Stimulated activated CD8-positive, alpha-beta memory T cell treated with anti-CD3 and anti-CD28 coated beads, Interleukin-15, amount 100 ng/mL, for 48 hours (primary cell): ENCODE measurements around the gene PACRG.
"Not testable (repeated sequence)": the region's sequence is repeated elsewhere in the genome, so short reads cannot be mapped to it uniquely, and the experiment has no call there.

Source experiments
- DNase-seq, 2 donors: peaks; one replicate each; pipeline ENCODE4 v3.0.0-alpha.2; 2020; ENCODE audit warnings: low read depth in 2 of 2

PACRG gene

DNA sequence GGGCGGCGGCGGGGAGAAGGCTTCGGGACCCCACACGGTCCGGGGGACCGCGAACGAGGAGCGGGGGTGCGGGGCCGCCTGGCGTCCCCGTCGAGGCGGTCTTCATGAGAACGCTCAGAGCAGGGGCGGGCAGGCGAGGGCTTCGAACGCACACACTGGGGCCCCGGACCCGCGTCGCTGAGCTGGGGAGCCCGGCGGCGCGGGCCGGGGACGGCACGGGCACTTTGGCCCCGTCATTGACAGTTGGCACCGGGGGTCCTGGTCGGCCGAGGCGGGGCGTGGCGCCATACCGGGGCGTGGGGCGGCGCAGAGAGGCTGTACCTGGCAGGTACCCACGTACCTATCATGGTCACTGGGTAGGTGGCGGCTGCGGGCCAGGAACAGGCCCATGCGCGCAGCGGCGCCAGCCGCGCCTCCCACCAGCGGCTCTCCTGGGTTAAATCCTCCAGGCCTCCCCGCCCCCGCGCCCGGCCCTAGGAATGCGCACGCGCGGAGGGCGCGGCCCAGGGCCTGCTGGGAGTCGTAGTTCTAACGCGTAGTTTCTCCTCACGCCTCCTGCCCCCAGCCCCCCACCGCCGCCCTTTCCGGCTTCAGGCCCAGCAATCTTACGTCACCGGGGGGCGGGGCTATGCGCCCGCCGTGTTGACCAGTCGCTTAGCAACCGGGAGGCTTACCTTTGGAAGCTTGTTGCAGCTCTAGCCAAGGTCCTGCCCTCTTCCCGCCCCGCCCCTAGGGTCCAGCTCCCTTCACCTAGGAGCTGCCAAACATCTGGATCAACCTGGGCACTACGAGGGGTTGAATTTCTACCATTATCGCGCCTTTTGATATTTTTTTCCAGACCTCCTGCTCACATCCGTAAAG, at the start of gene PACRG, which contains the start of gene PRKN:
TSS of gene PACRG (plus strand) at position 653 of the 861 bp plus-strand sequence.
TSS of gene PRKN (minus strand) at position 445 of the 861 bp plus-strand sequence.
- DNase-seq: peak; percentile 95 to 97

DNA sequence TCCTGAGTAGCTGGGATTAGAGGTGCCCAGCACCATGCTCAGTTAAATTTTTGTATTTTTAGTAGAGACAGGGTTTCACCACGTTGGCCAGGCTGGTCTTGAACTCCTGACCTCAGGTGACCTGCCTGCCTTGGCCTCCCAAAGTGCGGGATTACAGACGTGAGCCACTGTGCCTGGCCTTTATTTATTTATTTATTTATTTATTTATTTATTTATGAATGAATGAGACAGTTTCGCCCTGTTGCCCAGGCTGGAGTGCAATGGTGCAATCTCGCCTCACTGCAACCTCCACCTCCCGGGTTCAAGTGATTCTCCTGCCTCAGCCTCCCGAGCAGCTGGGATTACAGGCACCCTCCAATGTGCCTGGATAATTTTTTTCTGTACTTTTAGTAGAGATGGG, 48.9 kb upstream of the PACRG start:
- DNase-seq: not testable (repeated sequence)

- no peak for DNase-seq
Observed at GRCh38 chr6:162679681-162680080, 48.1 kb upstream of the PACRG start.

DNA sequence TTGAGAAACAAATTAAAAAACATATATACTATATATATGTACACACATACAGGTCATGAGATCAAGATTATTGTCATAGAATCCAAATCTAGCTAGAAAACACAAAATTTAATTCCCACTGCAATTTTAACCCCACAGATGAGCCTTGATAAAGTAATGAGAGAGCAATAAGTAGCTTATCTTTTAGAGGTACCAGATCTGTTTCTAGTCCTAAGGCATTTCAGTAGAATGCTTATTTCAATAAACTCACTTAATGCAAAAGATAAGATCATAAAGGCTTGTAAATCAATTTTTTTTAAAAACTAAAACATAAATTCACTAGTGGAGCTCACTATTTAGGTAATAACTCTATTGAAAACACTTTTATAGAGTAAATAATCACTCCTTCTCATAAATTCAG, 47.4 kb upstream of the PACRG start:
- no peak for DNase-seq

DNA sequence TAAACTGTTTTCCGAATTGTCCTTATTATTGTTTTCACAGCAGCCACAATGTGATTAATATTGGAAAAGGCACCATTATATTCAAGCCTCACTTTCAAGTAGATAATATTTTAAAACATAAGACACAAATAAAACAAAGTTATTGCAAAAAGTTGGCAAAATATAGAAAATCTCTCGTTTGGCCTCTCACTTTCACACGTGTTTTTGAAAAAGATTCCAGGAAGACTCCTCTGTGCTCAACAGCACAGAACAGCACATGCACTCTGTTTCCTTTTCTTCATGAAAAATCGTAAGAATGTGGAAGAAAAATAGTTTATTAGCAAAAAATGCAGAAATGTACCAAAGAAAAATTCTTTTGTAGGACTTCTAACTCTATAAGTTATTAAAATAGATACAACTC, 46.9 kb upstream of the PACRG start:
- no peak for DNase-seq

DNA sequence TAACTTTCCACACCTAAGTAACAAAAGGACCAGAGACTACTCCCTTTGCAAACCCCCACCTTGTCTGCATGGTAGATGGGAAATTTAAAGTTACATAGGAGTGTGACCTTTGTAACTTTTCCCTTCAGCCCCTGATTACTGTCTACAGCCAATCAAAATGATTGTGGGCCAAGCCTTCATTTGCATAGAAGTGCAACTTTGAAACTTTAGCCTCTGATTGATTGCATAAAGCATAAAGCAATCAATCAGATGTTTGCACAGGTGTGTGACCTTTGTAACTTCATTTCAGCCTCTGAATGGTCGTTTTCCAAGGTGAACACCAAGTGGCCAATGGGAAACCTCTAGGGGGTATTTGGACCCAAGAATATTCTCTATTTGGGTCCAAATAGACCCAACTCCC, 46.3 kb upstream of the PACRG start:
- no peak for DNase-seq

DNA sequence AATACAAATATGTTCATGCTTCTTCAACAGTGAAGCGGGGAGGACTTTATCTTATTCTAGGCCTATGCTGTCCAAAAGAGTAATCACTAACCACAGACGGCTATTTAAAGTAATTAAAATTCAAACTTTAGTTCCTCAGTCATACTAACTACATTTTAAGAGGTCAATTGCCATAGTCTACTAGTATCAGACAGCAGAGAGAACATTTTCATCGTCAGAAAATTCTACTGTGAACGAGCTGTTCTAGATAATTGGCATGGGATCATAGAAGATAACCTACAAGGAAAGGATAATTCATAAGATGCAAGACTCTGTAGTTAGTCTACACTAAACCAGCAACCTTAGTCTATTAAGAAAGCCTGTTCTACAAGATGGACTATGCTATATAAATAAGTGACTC, 44.6 kb upstream of the PACRG start:
- DNase-seq: no peak

DNA sequence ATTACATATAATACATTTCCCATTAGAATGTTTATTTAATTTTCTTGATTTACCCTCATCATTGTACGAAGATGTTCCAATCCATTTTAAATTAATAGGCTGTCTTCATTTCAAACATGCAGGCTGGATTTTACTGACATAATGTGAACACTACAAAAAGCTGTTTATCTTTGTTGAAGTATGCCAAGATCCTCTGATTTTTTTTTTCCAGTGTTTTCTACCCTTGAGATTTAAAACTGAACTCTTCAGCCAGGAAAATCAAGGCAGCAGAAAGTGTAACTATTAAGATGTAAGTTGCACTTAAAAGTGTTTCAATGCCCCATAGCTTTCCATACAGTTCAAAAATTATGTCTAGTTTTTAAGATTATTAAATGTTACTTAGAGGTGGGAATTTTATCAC, 43.7 kb upstream of the PACRG start:
- no peak for DNase-seq

- DNase-seq: no peak
Observed at GRCh38 chr6:162684961-162685360, 42.8 kb upstream of the PACRG start.

DNA sequence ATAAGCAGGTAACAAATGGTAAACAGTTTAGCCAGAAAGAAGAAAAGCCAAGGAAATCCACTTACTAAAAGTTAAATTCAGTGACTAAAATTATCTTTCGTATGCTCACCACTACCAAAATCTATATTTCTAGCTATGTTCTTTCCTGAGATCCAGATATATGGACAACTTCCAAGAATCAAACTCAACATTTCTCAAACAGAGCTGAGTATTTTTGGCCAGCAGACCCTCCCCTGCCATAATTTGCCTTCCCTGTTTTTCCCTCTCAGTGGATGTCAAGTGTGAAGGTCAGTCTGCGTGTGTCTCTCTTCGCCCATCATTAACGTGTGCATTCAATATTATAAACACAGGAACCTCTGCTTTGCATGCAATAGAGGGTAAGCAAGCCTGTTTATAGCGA, 42.2 kb upstream of the PACRG start:
- no peak for DNase-seq

- no peak for DNase-seq
Observed at GRCh38 chr6:162688751-162689345, 38.9 kb upstream of the PACRG start.

GRCh38 chr6:162690158-162690557, 37.6 kb upstream of the PACRG start:
- DNase-seq: no peak

GRCh38 chr6:162697872-162698403, 29.8 kb upstream of the PACRG start:
- DNase-seq: no peak

DNA sequence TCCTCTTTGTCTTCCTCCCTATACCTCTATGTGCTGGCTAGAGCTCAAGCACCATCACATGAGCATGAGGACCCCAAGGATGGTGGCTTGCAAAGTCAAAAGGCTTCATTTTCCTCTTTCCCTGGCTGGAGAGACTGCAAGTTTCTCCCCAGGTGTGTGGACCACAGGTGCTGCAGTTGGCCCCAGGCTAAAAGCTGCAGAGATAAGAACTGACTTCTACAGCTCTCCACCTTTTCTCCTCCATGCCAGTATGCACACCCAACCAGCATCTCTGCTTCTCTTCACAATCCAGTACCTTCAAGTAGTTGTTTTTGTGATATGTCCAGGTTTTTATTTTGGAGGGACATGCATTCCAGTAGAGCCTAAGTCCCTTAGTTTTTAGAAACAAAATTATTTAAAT, 29.3 kb upstream of the PACRG start:
- no peak for DNase-seq

DNA sequence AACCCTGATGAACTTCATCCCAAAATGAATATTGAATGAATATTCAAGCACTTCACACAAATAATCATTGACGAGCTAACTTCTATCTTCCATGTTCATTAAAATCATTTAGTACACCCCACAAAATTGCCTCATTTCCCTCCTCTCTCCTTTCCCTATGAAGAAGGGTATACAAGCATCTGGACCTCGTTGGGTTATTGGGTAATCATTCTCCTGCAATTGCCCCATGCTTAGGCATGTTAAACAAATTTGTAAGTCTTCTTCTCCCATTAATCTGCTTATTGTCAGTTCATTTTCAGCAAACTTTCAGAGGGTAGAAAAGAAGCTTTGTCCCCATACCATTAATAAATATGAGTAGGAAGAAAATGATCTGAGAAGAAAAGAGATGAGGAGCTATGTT, 27.8 kb upstream of the PACRG start:
- DNase-seq: no peak

- no peak for DNase-seq
Observed at GRCh38 chr6:162700966-162701365, 26.8 kb upstream of the PACRG start.

GRCh38 chr6:162701551-162701950, 26.2 kb upstream of the PACRG start:
- DNase-seq: no peak

GRCh38 chr6:162702446-162702845, 25.3 kb upstream of the PACRG start:
- no peak for DNase-seq

DNA sequence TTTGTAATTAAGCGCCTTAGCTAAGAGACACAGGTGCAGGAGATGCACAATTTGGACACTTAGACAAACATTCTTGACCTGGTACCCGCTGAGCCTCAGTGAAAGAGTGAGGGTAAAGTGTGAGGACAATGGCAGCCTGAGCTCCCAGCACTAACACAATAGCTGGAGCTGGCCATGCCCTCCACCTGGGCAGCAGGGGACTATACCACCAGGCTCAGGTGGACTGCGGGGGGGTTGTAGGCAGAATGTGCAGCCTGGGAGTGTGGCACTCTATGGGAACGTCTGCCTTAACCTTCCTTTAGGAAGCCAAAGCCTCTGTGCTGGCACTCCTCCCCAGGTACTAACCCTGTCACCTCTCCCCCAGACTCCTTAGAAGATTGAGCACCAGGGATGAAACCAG, 23.8 kb upstream of the PACRG start:
- no peak for DNase-seq

DNA sequence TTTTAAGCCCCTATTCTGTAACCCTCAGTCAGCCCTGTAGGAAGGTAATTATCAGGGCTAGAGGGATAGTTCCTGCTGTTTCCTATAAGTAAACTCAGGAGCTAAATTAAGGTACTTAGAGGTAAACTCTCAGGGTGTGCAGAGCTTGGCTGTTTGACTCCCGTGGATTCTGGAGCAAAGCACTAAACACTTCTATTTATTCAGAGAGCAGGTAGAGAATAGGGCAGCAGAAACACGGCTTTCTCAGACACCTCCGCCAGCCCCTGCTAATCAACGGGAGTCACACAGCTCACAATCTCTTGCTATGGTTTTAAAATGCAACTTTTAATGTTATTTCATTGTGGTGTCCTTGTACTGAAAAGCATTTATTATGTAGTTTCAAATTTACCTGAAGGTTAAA, 22.0 kb upstream of the PACRG start:
- no peak for DNase-seq

DNA sequence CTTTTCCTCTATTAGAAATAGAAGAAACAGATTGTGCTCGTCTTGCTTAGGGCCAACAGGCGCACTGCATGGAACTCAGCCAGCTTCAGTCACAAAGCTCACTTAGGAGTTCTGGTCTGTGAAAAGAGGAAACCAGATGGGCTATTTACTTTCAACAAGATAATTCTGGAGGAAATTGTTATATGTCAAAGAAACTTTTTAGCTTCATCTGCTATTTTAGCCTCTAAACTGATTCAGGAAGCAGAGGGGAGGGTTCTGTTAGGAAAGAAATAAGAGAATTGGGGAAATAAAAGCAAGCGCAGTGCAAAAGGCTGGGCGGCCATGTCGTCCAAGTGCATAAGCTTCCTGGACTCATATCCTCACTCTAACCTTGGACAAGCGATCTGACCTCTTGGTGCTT, 21.5 kb upstream of the PACRG start:
- DNase-seq: no peak

DNA sequence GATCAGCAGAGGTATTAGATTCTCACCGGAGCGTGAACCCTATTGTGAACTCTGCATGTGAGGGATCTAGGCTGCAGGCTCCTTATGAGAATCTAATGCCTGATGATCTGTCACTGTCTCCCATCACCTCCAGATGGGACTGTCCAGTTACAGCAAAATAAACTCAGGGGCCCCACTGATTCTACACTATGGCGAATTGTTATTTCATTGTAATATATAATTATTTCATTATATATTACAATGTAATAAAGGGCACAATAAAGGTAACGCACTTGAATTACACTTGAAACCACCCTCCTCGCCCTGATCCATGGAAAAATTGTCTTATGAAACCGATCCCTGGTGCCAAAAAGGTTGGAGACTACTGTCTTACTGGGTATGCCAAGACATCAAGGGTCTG, 18.8 kb upstream of the PACRG start:
- no peak for DNase-seq

DNA sequence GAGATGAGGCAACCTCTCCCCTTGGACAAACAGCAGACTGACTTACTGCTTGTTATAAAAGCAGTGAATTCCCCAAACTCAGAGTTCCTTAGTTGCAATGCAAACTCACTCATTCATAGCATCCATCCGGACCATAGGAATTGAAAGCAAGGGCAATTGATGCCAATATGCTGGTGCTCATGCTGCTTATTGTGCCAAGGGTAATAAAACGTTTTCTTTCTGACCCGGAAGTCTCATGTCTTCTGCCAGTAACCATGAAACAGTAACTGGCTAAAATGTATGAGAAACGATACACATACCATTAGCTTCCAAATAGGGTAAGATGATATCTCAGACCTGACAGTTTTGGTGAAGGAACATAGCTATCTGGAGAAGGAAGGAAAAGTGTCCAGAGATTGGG, 18.3 kb upstream of the PACRG start:
- DNase-seq: no peak
